Measurements from ENCODE around the gene LAMB1.

Gene LAMB1

GRCh38 chr7:107884066-107884818 lies 118.7 kb downstream of the LAMB1 start:
- no peak for DNase-seq (ENCODE audit: extremely low read depth in 1 of 2, low read depth in 1 of 2)

- DNase-seq (ENCODE audit: extremely low read depth in 1 of 2, low read depth in 1 of 2): no peak
Observed at GRCh38 chr7:107882766-107883165, 120.2 kb downstream of the LAMB1 start.

GRCh38 chr7:107879400-107880035 lies 123.4 kb downstream of the LAMB1 start:
- no peak for DNase-seq (ENCODE audit: extremely low read depth in 1 of 2, low read depth in 1 of 2)

- DNase-seq (ENCODE audit: extremely low read depth in 1 of 2, low read depth in 1 of 2): no peak
Observed at GRCh38 chr7:107878636-107879035, 124.3 kb downstream of the LAMB1 start.

- no peak for DNase-seq (ENCODE audit: extremely low read depth in 1 of 2, low read depth in 1 of 2)
Observed at GRCh38 chr7:107877731-107878382, 125.1 kb downstream of the LAMB1 start.

GRCh38 chr7:107876916-107877315 lies 126.0 kb downstream of the LAMB1 start:
- DNase-seq (ENCODE audit: extremely low read depth in 1 of 2, low read depth in 1 of 2): no peak

GRCh38 chr7:107874605-107875446 lies 128.1 kb downstream of the LAMB1 start:
- no peak for DNase-seq (ENCODE audit: extremely low read depth in 1 of 2, low read depth in 1 of 2)

GRCh38 chr7:107874111-107874510 lies 128.8 kb downstream of the LAMB1 start:
- no peak for DNase-seq (ENCODE audit: extremely low read depth in 1 of 2, low read depth in 1 of 2)

All from activated CD8-positive, alpha-beta memory T cell treated with anti-CD3 and anti-CD28 coated beads for 1 hour (primary cell).